HEK293 (cell line): ENCODE data around the gene CETP.
A peak's percentile ranks its signal among the peaks of the same experiment; 100 is the strongest.

Source experiments
- CTCF ChIA-PET: fragments of 350-600 bp; formaldehyde crosslinking; extraction: SDS; loops from one replicate; lab custom pipeline; 2021; ENCODE audit warnings: antibody characterized with exemption; lab: Yijun Ruan, JAX
- POLR2A ChIA-PET: fragments of 300-600 bp; formaldehyde crosslinking; extraction: SDS; loops from one replicate; lab custom pipeline; 2020; ENCODE audit warnings: antibody characterized with exemption, inconsistent platforms; lab: Yijun Ruan, JAX
- H3K27ac ChIP-seq: fragments of 200-500 bp; sonication (Bioruptor generic); 2 replicates; pipeline ENCODE4 v1.5.1; 2014; ENCODE audit warnings: low read depth, low read length, control low read depth, inconsistent platforms; ENCODE audit errors: extremely low read depth
- H3K36me3 ChIP-seq, 2 experiments: fragments of 200-500 bp in 1 of 2; sonication (Bioruptor generic) in 1 of 2; 1 replicate in 1 of 2; 2 replicates in 1 of 2; pipeline ENCODE4 v1.5.1; 2014 to 2017; ENCODE audit warnings: inconsistent platforms in 2 of 2, low read length in 2 of 2; ENCODE audit not compliant: control insufficient read depth in 2 of 2, insufficient read depth in 1 of 2
- H3K4me1 ChIP-seq: fragments of 200-500 bp; sonication (Bioruptor generic); 2 replicates; pipeline ENCODE4 v1.5.1; 2014; ENCODE audit warnings: mild to moderate bottlenecking, low read length, inconsistent platforms; ENCODE audit not compliant: control insufficient read depth, insufficient read depth
- H3K4me3 ChIP-seq: 2 replicates; pipeline ENCODE4 v1.5.1; 2011; ENCODE audit warnings: low read depth, mild to moderate bottlenecking, control low read depth, low read length, moderate library complexity
- H3K9me3 ChIP-seq: fragments of 200-500 bp; sonication (Bioruptor generic); 2 replicates; pipeline ENCODE4 v1.5.1; 2014; ENCODE audit warnings: low read depth, low read length, inconsistent platforms; ENCODE audit not compliant: control insufficient read depth, insufficient read depth
- FEZF1 ChIP-seq: fragments of 450-650 bp; formaldehyde crosslinking; IDR thresholded peaks from 2 replicates; pipeline ENCODE4 v1.5.1; 2016; ENCODE audit warnings: missing biosample characterization, missing genetic modification characterization
- IKZF3 ChIP-seq: fragments of 450-650 bp; IDR thresholded peaks from 2 replicates; pipeline ENCODE4 v1.5.0; 2018; ENCODE audit warnings: missing biosample characterization, mild to moderate bottlenecking, missing genetic modification characterization, moderate library complexity
- KLF9 ChIP-seq: fragments of 450-650 bp; formaldehyde crosslinking; IDR thresholded peaks from 2 replicates; pipeline ENCODE4 v1.5.1; 2016; ENCODE audit warnings: missing biosample characterization, missing genetic modification characterization, low read depth
- MZF1 ChIP-seq: fragments of 450-650 bp; formaldehyde crosslinking; IDR thresholded peaks from 2 replicates; pipeline ENCODE4 v1.5.1; 2017; ENCODE audit warnings: missing biosample characterization, missing genetic modification characterization, borderline replicate concordance
- PBX3 ChIP-seq: sonication (generic); formaldehyde crosslinking; IDR thresholded peaks from 2 replicates; pipeline ENCODE4 v1.8.1; 2022; ENCODE audit warnings: mild to moderate bottlenecking, moderate library complexity, missing genetic modification reagents
- PRDM1 ChIP-seq: fragments of 450-650 bp; formaldehyde crosslinking; IDR thresholded peaks from 2 replicates; pipeline ENCODE4; 2016; ENCODE audit warnings: missing biosample characterization, missing genetic modification characterization
- PRDM10 ChIP-seq: fragments of 450-650 bp; formaldehyde crosslinking; IDR thresholded peaks from 2 replicates; pipeline ENCODE4 v1.5.1; 2016; ENCODE audit warnings: missing biosample characterization, missing genetic modification characterization
- SCRT2 ChIP-seq: fragments of 450-650 bp; formaldehyde crosslinking; IDR thresholded peaks from 2 replicates; pipeline ENCODE4 v1.5.1; 2016; ENCODE audit warnings: missing biosample characterization, missing genetic modification characterization
- SP7 ChIP-seq: fragments of 450-650 bp; formaldehyde crosslinking; IDR thresholded peaks from 2 replicates; pipeline ENCODE4 v1.5.1; 2016; ENCODE audit warnings: missing biosample characterization, missing genetic modification characterization
- YY1 ChIP-seq: fragments of 450-650 bp; formaldehyde crosslinking; IDR thresholded peaks from 2 replicates; pipeline ENCODE4 v1.5.1; 2018; ENCODE audit warnings: missing biosample characterization, missing genetic modification characterization
- ZBTB21 ChIP-seq: fragments of 450-650 bp; formaldehyde crosslinking; IDR thresholded peaks from 2 replicates; pipeline ENCODE4 v1.5.1; 2017; ENCODE audit warnings: missing biosample characterization, missing genetic modification characterization
- ZBTB44 ChIP-seq: fragments of 450-650 bp; IDR thresholded peaks from 2 replicates; pipeline ENCODE4 v1.5.1; 2018; ENCODE audit warnings: missing biosample characterization, mild to moderate bottlenecking, missing genetic modification characterization
- ZBTB8A ChIP-seq: fragments of 450-650 bp; formaldehyde crosslinking; IDR thresholded peaks from 2 replicates; pipeline ENCODE4 v1.5.1; 2016; ENCODE audit warnings: missing biosample characterization, missing genetic modification characterization
- ZIC2 ChIP-seq: fragments of 450-650 bp; formaldehyde crosslinking; IDR thresholded peaks from 2 replicates; pipeline ENCODE4 v1.5.1; 2016; ENCODE audit warnings: missing biosample characterization, missing genetic modification characterization
- ZNF155 ChIP-seq: fragments of 450-650 bp; formaldehyde crosslinking; IDR thresholded peaks from 2 replicates; pipeline ENCODE4 v1.5.1; 2016; ENCODE audit warnings: missing biosample characterization, missing genetic modification characterization
- ZNF175 ChIP-seq: fragments of 450-650 bp; formaldehyde crosslinking; IDR thresholded peaks from 2 replicates; pipeline ENCODE4 v1.5.1; 2016; ENCODE audit warnings: missing biosample characterization, missing genetic modification characterization
- ZNF214 ChIP-seq: fragments of 450-650 bp; formaldehyde crosslinking; IDR thresholded peaks from 2 replicates; pipeline ENCODE4 v1.5.1; 2017; ENCODE audit warnings: missing biosample characterization, mild to moderate bottlenecking, missing genetic modification characterization, borderline replicate concordance
- ZNF24 ChIP-seq: fragments of 450-650 bp; formaldehyde crosslinking; IDR thresholded peaks from 2 replicates; pipeline ENCODE4 v1.5.1; 2016; ENCODE audit warnings: missing biosample characterization, missing genetic modification characterization
- ZNF274 ChIP-seq, 2 experiments: fragments of 200-500 bp in 1 of 2; fragments of 450-650 bp in 1 of 2; sonication (Bioruptor generic) in 1 of 2; formaldehyde crosslinking in 1 of 2; IDR thresholded peaks; 2 replicates each; pipeline versions ENCODE4 v1.5.1 to v1.6.1; 2014 to 2016; ENCODE audit warnings: borderline replicate concordance in 1 of 2, inconsistent platforms in 1 of 2, low read length in 1 of 2, missing biosample characterization in 1 of 2, missing genetic modification characterization in 1 of 2
- ZNF335 ChIP-seq: fragments of 450-650 bp; formaldehyde crosslinking; conservative IDR thresholded peaks from 2 replicates; pipeline ENCODE4 v1.5.1; 2016; ENCODE audit warnings: missing biosample characterization, missing genetic modification characterization
- ZNF341 ChIP-seq: fragments of 450-650 bp; formaldehyde crosslinking; IDR thresholded peaks from 2 replicates; pipeline ENCODE4; 2016; ENCODE audit warnings: low read depth, missing biosample characterization, missing genetic modification characterization
- ZNF366 ChIP-seq: fragments of 450-650 bp; formaldehyde crosslinking; conservative IDR thresholded peaks from 2 replicates; pipeline ENCODE4 v1.5.1; 2016; ENCODE audit warnings: missing biosample characterization, missing genetic modification characterization
- ZNF398 ChIP-seq: fragments of 450-650 bp; formaldehyde crosslinking; IDR thresholded peaks from 2 replicates; pipeline ENCODE4 v1.5.1; 2017; ENCODE audit warnings: missing biosample characterization, missing genetic modification characterization
- ZNF488 ChIP-seq: fragments of 450-650 bp; formaldehyde crosslinking; IDR thresholded peaks from 2 replicates; pipeline ENCODE4 v1.5.1; 2016; ENCODE audit warnings: missing biosample characterization, missing genetic modification characterization
- ZNF629 ChIP-seq: fragments of 450-650 bp; formaldehyde crosslinking; IDR thresholded peaks from 2 replicates; pipeline ENCODE4 v1.5.1; 2017; ENCODE audit warnings: missing biosample characterization, missing genetic modification characterization

CETP gene

GRCh38 chr16:56944954-56945839, 16.6 kb upstream of the CETP start:
- POLR2A ChIA-PET: interaction anchor here (0.6 to 4.2 kb wide), 2 partner anchors 12 to 48 kb away, joined by 3 to 16 read pairs; partner anchors contain the start of gene HERPUD1
- Histone ChIP-seq H3K27ac (no peak overlapping the region), H3K9me3 (no peaks in the 10 kb centered on the region), H3K4me3 (no peak overlapping the region)
- CTCF ChIA-PET: interaction anchor here (0.6 to 1.2 kb wide), 3 partner anchors 81 to 152 kb away, joined by 3 to 8 read pairs (median 3); partner anchors contain the start of gene CPNE2
- TF ChIP-seq ZNF398 (tag by site-specific recombination) (0 out of 2 replicates have a peak, but pooled peaks have one; percentile 17), FEZF1 (tag by site-specific recombination) (peak; percentile 47), SCRT2 (tag by site-specific recombination) (peak; percentile 89), ZNF366 (tag by site-specific recombination) (peak; percentile 39; the same call in 1 of the 2 replicates), YY1 (tag by site-specific recombination) (no peak), ZNF175 (tag by site-specific recombination) (no peak), MZF1 (tag by site-specific recombination) (0 out of 2 replicates have a peak, but pooled peaks have one; percentile 47), SP7 (peak; percentile 39; the same call in 1 of the 2 replicates), PRDM1 (0 out of 2 replicates have a peak, but pooled peaks have one; percentile 38), ZNF24 (tag by site-specific recombination) (peak; percentile 45; the same call in 1 of the 2 replicates), PRDM10 (peak; percentile 49), ZNF341 (tag by site-specific recombination) (no peak), IKZF3 (tag by site-specific recombination) (peak; percentile 50; the same call in 1 of the 2 replicates), ZNF335 (tag by site-specific recombination) (peak; percentile 19; the same call in 1 of the 2 replicates), ZNF214 (tag by site-specific recombination) (no peak), ZNF629 (tag by site-specific recombination) (peak; percentile 72), ZBTB8A (tag by site-specific recombination) (no peak), ZIC2 (peak; percentile 87), ZBTB21 (tag by site-specific recombination) (peak; percentile 64), ZBTB44 (no peak), ZNF274 (IDR thresholded peaks at IDR 0.05; ENCODE audit: low read length) (no peak), ZNF274 (tag by site-specific recombination; IDR thresholded peaks at IDR 0.05; ENCODE audit: borderline replicate concordance) (no peak), ZNF155 (tag by site-specific recombination) (no peak), ZNF488 (tag by site-specific recombination) (no peak), PBX3 (CRISPR knock-in tag) (no peak), KLF9 (tag by site-specific recombination) (no peak)
- TF ChIP-seq, all 188 proteins: peak for 14
- Histone ChIP-seq H3K36me3 (peaks cover 25 to 52% of the 10 kb centered on the region in 2 experiments), H3K4me1 (no peaks in the 10 kb centered on the region)
